GM18867 (cell line): ENCODE results near the gene MZF1.
A peak's percentile ranks its signal among the peaks of the same experiment; 100 is the strongest.

ENCODE experiments used
- ATAC-seq: cut with Tn5 transposase; IDR thresholded peaks from one replicate; pipeline ENCODE4 v1.9.1; 2021; ENCODE audit warnings: mild to moderate bottlenecking, moderate library complexity; ENCODE audit not compliant: unreplicated experiment

MZF1 gene

DNA sequence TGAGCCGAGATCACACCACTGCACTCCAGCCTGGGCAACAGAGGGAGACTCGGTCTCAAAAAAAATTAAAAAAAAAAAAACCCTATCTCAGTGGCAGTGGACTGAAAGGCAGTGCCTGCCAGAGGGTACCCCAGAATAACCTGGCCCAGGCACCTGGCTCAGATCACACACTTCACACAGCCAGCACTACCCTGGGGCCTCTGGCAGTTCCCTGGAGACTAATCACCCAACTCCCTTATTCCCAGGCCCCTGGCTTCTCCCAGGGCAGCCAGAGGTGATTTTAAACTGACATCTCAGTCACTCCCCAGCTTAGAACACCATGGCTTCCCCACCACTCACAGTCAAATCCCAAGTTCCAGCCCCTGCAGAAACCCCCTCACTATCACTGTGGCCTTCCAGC, 57.9 kb downstream of the MZF1 start:
- no peak for ATAC-seq

DNA sequence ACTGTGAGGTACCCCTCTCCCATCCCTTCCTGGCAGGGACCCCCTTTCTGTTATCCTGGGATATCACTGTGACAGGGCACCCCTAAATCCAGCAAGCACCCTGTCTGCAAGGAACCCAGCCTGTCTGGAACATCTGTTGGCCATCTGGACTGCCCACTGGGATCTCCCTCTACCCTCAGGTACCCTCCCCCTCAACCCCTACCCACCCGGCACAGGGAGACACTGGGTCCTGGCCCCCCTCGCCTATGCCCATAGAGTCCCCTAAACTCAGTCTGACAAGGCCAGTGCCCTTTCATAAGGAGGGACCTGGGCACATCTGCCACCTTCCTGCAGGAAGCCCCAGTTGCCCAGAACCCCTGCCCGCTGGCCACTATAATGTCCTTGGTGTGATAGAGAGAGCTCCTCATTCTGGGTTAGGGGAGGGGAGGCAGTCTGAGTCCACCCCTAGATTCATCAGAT, 58.5 kb downstream of the MZF1 start:
- no peak for ATAC-seq

DNA sequence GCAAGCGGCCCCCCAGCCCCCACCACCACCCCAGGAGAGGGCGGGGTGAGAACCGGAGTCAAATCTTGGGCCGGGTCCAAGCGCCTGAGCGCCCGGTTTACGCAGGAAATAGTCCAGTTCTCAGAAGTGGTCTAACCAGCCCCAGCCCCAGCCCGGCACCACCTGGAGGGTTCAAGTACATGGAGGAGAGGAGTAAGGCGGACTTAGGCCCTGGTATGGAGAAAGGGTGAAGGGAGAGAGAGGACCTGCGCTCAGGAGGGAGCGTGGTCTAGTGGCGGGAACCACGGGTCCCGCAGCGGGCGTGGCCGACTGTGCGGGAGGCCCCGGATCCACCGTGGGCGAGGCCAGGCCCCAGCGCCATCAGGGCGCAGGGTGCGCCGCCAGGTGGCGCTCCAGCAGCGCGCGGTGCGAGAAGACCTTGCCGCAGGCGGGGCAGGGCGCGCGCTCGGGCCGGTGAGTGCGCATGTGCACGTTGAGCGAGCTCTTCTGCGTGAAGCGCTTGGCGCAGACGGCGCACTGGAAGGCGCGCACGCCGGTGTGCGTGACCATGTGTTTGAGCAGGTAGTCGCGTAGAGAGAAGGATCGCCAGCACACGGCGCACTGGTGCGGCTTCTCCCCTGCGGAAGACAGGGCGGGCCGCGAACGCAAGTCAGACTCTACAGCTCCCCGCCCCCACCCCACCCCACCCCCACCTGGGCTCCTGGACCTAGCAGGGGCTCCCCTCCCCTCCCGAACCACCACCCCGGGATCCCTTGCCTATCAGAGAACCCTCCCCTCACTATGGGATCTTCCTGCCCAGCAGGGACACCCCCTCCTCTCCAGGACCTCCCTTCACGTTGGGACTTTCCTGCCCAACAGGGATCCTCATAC, 59.2 kb downstream of the MZF1 start:
- ATAC-seq: peak; percentile 67

DNA sequence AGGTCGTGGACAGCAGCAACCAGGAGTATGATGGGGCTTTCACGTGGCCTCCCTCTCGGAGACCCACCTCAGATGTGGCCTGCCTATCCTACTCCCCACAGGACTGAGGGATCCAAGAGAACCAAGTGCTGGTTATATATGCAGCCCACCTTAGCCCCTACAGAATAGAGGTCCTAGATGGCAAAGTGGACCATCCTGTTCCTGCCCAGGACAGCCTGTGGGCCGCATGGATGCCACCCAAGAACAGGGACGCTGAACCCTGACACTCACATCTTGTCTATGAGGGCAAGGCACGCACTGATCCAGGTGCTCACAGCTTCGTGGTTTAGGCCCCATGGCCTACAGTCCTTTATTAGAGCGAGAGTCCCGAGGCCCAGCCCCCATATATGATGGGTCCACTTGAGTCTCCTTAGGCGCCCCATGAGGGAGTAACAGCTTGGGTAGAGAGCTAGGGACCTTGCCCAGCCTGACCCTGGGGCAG, 59.9 kb downstream of the MZF1 start:
- ATAC-seq: peak; percentile 2
